Neural cell (in vitro differentiated cells): ENCODE data around the gene FAM110A. TPM values are rescaled to one million over a fixed set of nuclear protein-coding genes. Genes with fewer than 3 reads are reported as not detected.

Source experiments
- H2AFZ ChIP-seq: fragments of 200-600, 300-800 bp; sonication (generic), shearing (Covaris generic); 2 replicates; pipeline ENCODE4 v1.6.0; 2014; ENCODE audit warnings: low read depth, mild to moderate bottlenecking, antibody characterized with exemption, low read length, moderate library complexity
- H3F3A ChIP-seq: fragments of 200-600 bp; shearing (Covaris generic); 2 replicates; pipeline ENCODE4 v1.6.1; 2016; ENCODE audit warnings: mild to moderate bottlenecking, moderate library complexity, mixed read lengths, antibody characterized with exemption, low read length; ENCODE audit not compliant: insufficient read depth, poor library complexity, severe bottlenecking
- H3K27ac ChIP-seq: fragments of 200-600, 300-800 bp; sonication (generic), shearing (Covaris generic); 2 replicates; pipeline ENCODE4 v1.5.1; 2014; ENCODE audit warnings: mild to moderate bottlenecking, low read length, moderate library complexity
- H3K27me3 ChIP-seq: fragments of 300-800, 200-600 bp; sonication (generic), shearing (Covaris generic); 2 replicates; pipeline ENCODE4 v1.6.0; 2014; ENCODE audit warnings: mild to moderate bottlenecking, low read depth, low read length, moderate library complexity; ENCODE audit not compliant: insufficient read depth
- H3K36me3 ChIP-seq: fragments of 300-800, 200-600 bp; sonication (generic), shearing (Covaris generic); 2 replicates; pipeline ENCODE4 v1.5.1; 2014; ENCODE audit warnings: mild to moderate bottlenecking, antibody characterized with exemption, low read length, moderate library complexity; ENCODE audit not compliant: insufficient read depth
- H3K4me2 ChIP-seq: fragments of 300-800, 200-600 bp; sonication (generic), shearing (Covaris generic); 2 replicates; pipeline ENCODE4 v1.6.0; 2014; ENCODE audit warnings: mild to moderate bottlenecking, low read length
- H3K4me3 ChIP-seq: fragments of 300-800, 200-600 bp; sonication (generic), shearing (Covaris generic); 2 replicates; pipeline ENCODE4 v1.5.1; 2014; ENCODE audit warnings: mild to moderate bottlenecking, low read length, moderate library complexity
- H3K79me2 ChIP-seq: fragments of 200-600 bp; shearing (Covaris generic); replicated peaks from 2 replicates; pipeline ENCODE4 v1.6.0; 2014; ENCODE audit warnings: mild to moderate bottlenecking, low read length, moderate library complexity; ENCODE audit not compliant: insufficient read depth
- H3K9ac ChIP-seq: fragments of 300-800, 200-600 bp; sonication (generic), shearing (Covaris generic); 2 replicates; pipeline ENCODE4 v1.6.1; 2016; ENCODE audit warnings: mild to moderate bottlenecking, low read length, mixed read lengths
- H3K9me2 ChIP-seq: fragments of 200-600 bp; shearing (Covaris generic); 2 replicates; pipeline ENCODE4 v1.6.1; 2016; ENCODE audit warnings: mild to moderate bottlenecking, low read length, mixed read lengths; ENCODE audit not compliant: insufficient read depth
- H3K9me3 ChIP-seq: fragments of 200-600, 300-800 bp; sonication (generic), shearing (Covaris generic); 2 replicates; pipeline ENCODE4 v1.6.1; 2016; ENCODE audit warnings: mild to moderate bottlenecking, mixed run types, low read length, moderate library complexity, mixed read lengths
- H4K20me1 ChIP-seq: fragments of 200-600 bp; shearing (Covaris generic); 2 replicates; pipeline ENCODE4 v1.6.1; 2016; ENCODE audit warnings: mild to moderate bottlenecking, mixed run types; ENCODE audit not compliant: insufficient read depth
- CTCF ChIP-seq: fragments of 450-650 bp; IDR thresholded peaks from 2 replicates; pipeline ENCODE4 v1.5.1; 2014; ENCODE audit warnings: antibody characterized with exemption, mild to moderate bottlenecking, moderate library complexity; ENCODE audit not compliant: poor library complexity, severe bottlenecking
- EP300 ChIP-seq: fragments of 450-650 bp; conservative IDR thresholded peaks from 2 replicates; pipeline ENCODE4 v1.6.1; 2014; ENCODE audit warnings: antibody characterized with exemption, mild to moderate bottlenecking, moderate library complexity; ENCODE audit not compliant: poor library complexity, severe bottlenecking
- EZH2 ChIP-seq: fragments of 200-600, 300-800 bp; shearing (Covaris generic), sonication (generic); IDR thresholded peaks from 2 replicates; pipeline ENCODE4 v1.6.1; 2014; ENCODE audit warnings: antibody characterized with exemption, low read length, borderline replicate concordance, mild to moderate bottlenecking; ENCODE audit not compliant: insufficient read depth, poor library complexity, severe bottlenecking
- MXI1 ChIP-seq: fragments of 450-650 bp; conservative IDR thresholded peaks from 2 replicates; pipeline ENCODE4 v1.6.1; 2014; ENCODE audit warnings: antibody characterized with exemption, mild to moderate bottlenecking; ENCODE audit not compliant: poor library complexity, severe bottlenecking
- POLR2AphosphoS5 ChIP-seq: IDR thresholded peaks from 2 replicates; pipeline ENCODE4 v1.6.1; 2012
- RAD21 ChIP-seq: fragments of 450-650 bp; conservative IDR thresholded peaks from 2 replicates; pipeline ENCODE4 v1.6.1; 2014; ENCODE audit warnings: antibody characterized with exemption, mild to moderate bottlenecking, moderate library complexity
- REST ChIP-seq: IDR thresholded peaks from 2 replicates; pipeline ENCODE4 v1.6.1; 2012; ENCODE audit warnings: borderline replicate concordance
- SMC3 ChIP-seq: fragments of 450-650 bp; conservative IDR thresholded peaks from 2 replicates; pipeline ENCODE4 v1.6.1; 2014; ENCODE audit warnings: antibody characterized with exemption, mild to moderate bottlenecking, moderate library complexity; ENCODE audit not compliant: poor library complexity
- TAF1 ChIP-seq: IDR thresholded peaks from 2 replicates; pipeline ENCODE4 v1.6.1; 2012; ENCODE audit warnings: low read depth
- polyA plus RNA-seq: library from polyadenylated mRNA; depleted of rRNA; stranded (reverse); fragments of >200 nt; gene quantifications from 2 replicates; pipeline ENCODE4 v1.2.3, GENCODE V29; 2014

Gene FAM110A
- polyA plus RNA-seq, 1 donor from 2014 or later: 5.8 TPM

- H3K9me3 ChIP-seq: no peaks in the 10 kb centered on the region
- no peaks in the 10 kb centered on the region for H3K79me2 ChIP-seq
- H3K9ac ChIP-seq: no peak overlapping the region
- H3K27me3 ChIP-seq: no peaks in the 10 kb centered on the region
- no peaks in the 10 kb centered on the region for H4K20me1 ChIP-seq
- TF ChIP-seq POLR2AphosphoS5: no peak
- TF ChIP-seq EP300: no peak
- H3K4me3 ChIP-seq: no peak overlapping the region
- no peak overlapping the region for H3K27ac ChIP-seq
- no peak overlapping the region for H3K4me2 ChIP-seq
- no peaks in the 10 kb centered on the region for H3K36me3 ChIP-seq
- no peaks in the 10 kb centered on the region for H3F3A ChIP-seq
- no peaks in the 10 kb centered on the region for H3K9me2 ChIP-seq
- no peak overlapping the region for H2AFZ ChIP-seq
These were observed 20.1 kb upstream of the FAM110A start for GRCh38 chr20:813390-813789.

GRCh38 chr20:815226-815625, 18.3 kb upstream of the FAM110A start:
- no peaks in the 10 kb centered on the region for H3K9me3 ChIP-seq
- TF ChIP-seq REST (no peak), EZH2 (no peak), CTCF (no peak), EP300 (no peak), SMC3 (no peak), MXI1 (no peak), POLR2AphosphoS5 (no peak), RAD21 (no peak)
- no peaks in the 10 kb centered on the region for H3K79me2 ChIP-seq
- H3K9ac ChIP-seq: no peak overlapping the region
- no peaks in the 10 kb centered on the region for H3K27me3 ChIP-seq
- no peaks in the 10 kb centered on the region for H3F3A ChIP-seq
- no peak overlapping the region for H3K27ac ChIP-seq
- no peaks in the 10 kb centered on the region for H3K9me2 ChIP-seq
- H3K36me3 ChIP-seq: no peaks in the 10 kb centered on the region
- H2AFZ ChIP-seq: no peak overlapping the region
- H3K4me2 ChIP-seq: no peak overlapping the region
- no peak overlapping the region for H3K4me3 ChIP-seq
- no peaks in the 10 kb centered on the region for H4K20me1 ChIP-seq

- Histone ChIP-seq H2AFZ (no peak overlapping the region), H3K27ac (no peak overlapping the region)
These were observed 17.5 kb upstream of the FAM110A start for GRCh38 chr20:815914-816606.

More at GRCh38 chr20:815914-816606, 17.5 kb upstream of the FAM110A start:
- Histone ChIP-seq H3K4me2 (no peak overlapping the region), H4K20me1 (no peaks in the 10 kb centered on the region), H3K27me3 (no peaks in the 10 kb centered on the region), H3K36me3 (no peaks in the 10 kb centered on the region), H3K9me2 (no peaks in the 10 kb centered on the region), H3K9ac (no peak overlapping the region), H3K4me3 (no peak overlapping the region), H3F3A (no peaks in the 10 kb centered on the region), H3K9me3 (no peaks in the 10 kb centered on the region), H3K79me2 (no peaks in the 10 kb centered on the region)
- TF ChIP-seq RAD21 (peak; percentile 97), CTCF (peak; percentile 97), TAF1 (no peak), SMC3 (peak; percentile 99)
